ENCODE measurements around the gene TARS2. TPM values are rescaled to one million over a fixed set of nuclear protein-coding genes. Genes with fewer than 3 reads are reported as not detected.
A peak's percentile ranks its signal among the peaks of the same experiment; 100 is the strongest.

The TARS2 gene
- total RNA-seq, 1 donor from 2014 or later: 50.7 TPM

DNA sequence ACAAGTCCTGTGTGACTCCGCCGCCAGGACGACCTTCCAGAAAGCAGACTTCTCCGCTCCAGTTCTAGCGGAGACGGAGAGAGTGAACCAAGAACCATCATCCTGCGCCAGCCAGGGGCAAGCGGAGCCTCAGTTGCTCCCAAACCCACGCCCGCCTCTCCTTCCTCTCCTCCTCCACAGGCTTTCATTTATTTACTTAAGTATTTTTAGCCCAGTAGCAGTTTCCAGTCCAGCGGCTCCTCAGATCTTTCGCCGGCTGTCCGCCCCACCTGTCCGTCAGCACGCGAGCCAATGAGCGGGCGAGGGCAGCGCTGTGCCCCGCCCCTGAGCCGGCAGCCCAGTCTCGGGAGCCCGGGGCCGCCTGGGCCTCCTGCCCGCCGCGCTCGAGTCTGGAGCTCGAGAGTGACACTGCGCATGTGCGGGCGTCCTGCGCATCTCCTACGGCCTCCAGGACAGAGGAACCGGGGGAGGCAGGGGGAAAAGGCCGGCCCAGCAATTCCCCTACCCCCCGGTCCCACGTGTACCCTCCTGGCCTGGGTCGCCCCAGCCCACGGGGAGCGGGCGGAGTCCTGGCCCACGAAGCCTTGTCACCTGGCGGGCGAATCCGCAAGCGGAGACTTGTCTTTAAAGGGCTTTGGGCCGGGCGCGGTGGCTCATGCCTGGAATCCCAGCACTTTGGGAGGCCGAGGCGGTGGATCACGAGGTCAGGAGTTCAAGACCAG lies 28.3 kb downstream of the TARS2 start, which contains the start of gene FALEC:
FALEC (plus strand) TSS at position 425 of the 722 bp plus-strand sequence.
- H3K4me3 Mint-ChIP-seq: peak within 1 kb of the TSS; percentile 95
- H3K27ac Mint-ChIP-seq: peak within 1 kb of the TSS; percentile 83
- no peaks in the 10 kb centered on the region for H3K36me3 Mint-ChIP-seq (ENCODE audit: low read depth)
- H3K27me3 Mint-ChIP-seq: no peaks in the 10 kb centered on the region
- no peaks in the 10 kb centered on the region for H3K9me3 Mint-ChIP-seq
- H3K4me1 Mint-ChIP-seq: peaks cover 27% of the 10 kb centered on the region
- ChIA-PET CTCF (interaction anchor here (1.1 to 2.0 kb wide), 4 partner anchors 28 to 50 kb away, joined by 3 to 8 read pairs (median 4); partner anchors contain the start of gene TARS2), POLR2A (interaction anchor here (0.5 to 4.2 kb wide), 15 partner anchors 14 to 731 kb away, joined by 3 to 41 read pairs (median 5); partner anchors contain the start of genes APH1A, ENSA, MCL1 and TARS2)
- intact Hi-C loops (cut with micrococcal nuclease): loop anchor here (1.0 to 5.0 kb wide), 4 partner anchors 17 to 258 kb away; partner anchors contain the start of genes CA14 and TARS2
- ATAC-seq (ENCODE audit: low read depth): peak; percentile 98
- peak; percentile 93 for DNase-seq
- TF ChIP-seq, protein P1, sequence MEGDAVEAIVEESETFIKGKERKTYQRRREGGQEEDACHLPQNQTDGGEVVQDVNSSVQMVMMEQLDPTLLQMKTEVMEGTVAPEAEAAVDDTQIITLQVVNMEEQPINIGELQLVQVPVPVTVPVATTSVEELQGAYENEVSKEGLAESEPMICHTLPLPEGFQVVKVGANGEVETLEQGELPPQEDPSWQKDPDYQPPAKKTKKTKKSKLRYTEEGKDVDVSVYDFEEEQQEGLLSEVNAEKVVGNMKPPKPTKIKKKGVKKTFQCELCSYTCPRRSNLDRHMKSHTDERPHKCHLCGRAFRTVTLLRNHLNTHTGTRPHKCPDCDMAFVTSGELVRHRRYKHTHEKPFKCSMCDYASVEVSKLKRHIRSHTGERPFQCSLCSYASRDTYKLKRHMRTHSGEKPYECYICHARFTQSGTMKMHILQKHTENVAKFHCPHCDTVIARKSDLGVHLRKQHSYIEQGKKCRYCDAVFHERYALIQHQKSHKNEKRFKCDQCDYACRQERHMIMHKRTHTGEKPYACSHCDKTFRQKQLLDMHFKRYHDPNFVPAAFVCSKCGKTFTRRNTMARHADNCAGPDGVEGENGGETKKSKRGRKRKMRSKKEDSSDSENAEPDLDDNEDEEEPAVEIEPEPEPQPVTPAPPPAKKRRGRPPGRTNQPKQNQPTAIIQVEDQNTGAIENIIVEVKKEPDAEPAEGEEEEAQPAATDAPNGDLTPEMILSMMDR (IDR thresholded peaks at IDR 0.05): no peak

DNA sequence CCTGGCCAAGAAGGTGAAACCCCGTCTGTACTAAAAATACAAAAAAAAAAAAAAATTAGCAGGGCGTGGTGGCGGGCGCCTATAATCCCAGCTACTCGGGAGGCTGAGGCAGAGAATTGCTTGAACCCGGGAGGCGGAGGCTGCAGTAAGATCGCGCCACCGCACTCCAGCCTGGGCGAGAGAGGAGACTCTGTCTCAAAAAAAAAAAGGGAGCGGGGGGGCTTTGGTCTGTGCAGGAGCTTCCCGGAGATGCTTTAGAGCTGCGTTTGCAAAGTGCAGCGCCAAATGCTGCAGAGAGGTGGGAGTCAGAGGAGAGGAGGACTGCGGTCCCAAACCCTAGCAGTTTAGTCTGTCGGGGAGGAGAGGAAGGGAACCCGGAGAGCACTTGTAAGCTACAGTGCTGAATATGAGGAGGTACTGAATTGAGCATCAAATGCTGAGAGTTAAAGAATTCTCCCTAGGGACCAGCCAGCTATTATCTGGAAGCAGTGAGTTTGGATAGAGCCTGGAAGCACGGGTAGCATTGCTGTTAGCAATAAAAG lies 28.9 kb downstream of the TARS2 start:
- CTCF ChIA-PET: interaction anchor here (0.8 to 2.0 kb wide), 6 partner anchors 17 to 260 kb away, joined by 3 to 8 read pairs (median 4); partner anchors contain the start of gene TARS2

GRCh38 chr1:150516616-150517015 lies 29.4 kb downstream of the TARS2 start:
- no peak for ATAC-seq (ENCODE audit: low read depth)
- Mint-ChIP-seq H3K36me3 (ENCODE audit: low read depth) (no peaks in the 10 kb centered on the region), H3K9me3 (no peaks in the 10 kb centered on the region), H3K4me3 (peak overlapping the region; percentile 95), H3K27me3 (no peaks in the 10 kb centered on the region), H3K27ac (peak overlapping the region; percentile 61), H3K4me1 (peaks cover 27% of the 10 kb centered on the region)
- DNase-seq: no peak
- ChIA-PET POLR2A (interaction anchor here (0.5 to 4.2 kb wide), 12 partner anchors 15 to 248 kb away, joined by 3 to 41 read pairs (median 8); partner anchors contain the start of genes APH1A, MCL1 and TARS2), CTCF (interaction anchor here (0.8 to 2.0 kb wide), 4 partner anchors 16 to 260 kb away, joined by 3 to 8 read pairs (median 4); no protein-coding TSS in a partner anchor)
- TF ChIP-seq, protein P1 (IDR thresholded peaks at IDR 0.05): no peak
- intact Hi-C loops (cut with micrococcal nuclease): loop anchor here (5.0 kb wide), 2 partner anchors 46 to 259 kb away; partner anchors contain the start of gene CA14

More for the DNA sequence above, 28.9 kb downstream of the TARS2 start:
- ATAC-seq (ENCODE audit: low read depth): no peak
- Mint-ChIP-seq H3K36me3 (ENCODE audit: low read depth) (no peaks in the 10 kb centered on the region), H3K9me3 (no peaks in the 10 kb centered on the region), H3K4me1 (peaks cover 27% of the 10 kb centered on the region), H3K27me3 (no peaks in the 10 kb centered on the region), H3K4me3 (peak overlapping the region; percentile 95), H3K27ac (peak overlapping the region; percentile 61)
- DNase-seq: no peak
- POLR2A ChIA-PET: interaction anchor here (0.6 to 4.2 kb wide), 15 partner anchors 15 to 730 kb away, joined by 3 to 41 read pairs (median 5); partner anchors contain the start of genes APH1A, ENSA, MCL1 and TARS2
- TF ChIP-seq, protein P1 (IDR thresholded peaks at IDR 0.05): no peak
- intact Hi-C loops (cut with micrococcal nuclease): loop anchor here (5.0 kb wide), 2 partner anchors 46 to 259 kb away; partner anchors contain the start of gene CA14

DNA sequence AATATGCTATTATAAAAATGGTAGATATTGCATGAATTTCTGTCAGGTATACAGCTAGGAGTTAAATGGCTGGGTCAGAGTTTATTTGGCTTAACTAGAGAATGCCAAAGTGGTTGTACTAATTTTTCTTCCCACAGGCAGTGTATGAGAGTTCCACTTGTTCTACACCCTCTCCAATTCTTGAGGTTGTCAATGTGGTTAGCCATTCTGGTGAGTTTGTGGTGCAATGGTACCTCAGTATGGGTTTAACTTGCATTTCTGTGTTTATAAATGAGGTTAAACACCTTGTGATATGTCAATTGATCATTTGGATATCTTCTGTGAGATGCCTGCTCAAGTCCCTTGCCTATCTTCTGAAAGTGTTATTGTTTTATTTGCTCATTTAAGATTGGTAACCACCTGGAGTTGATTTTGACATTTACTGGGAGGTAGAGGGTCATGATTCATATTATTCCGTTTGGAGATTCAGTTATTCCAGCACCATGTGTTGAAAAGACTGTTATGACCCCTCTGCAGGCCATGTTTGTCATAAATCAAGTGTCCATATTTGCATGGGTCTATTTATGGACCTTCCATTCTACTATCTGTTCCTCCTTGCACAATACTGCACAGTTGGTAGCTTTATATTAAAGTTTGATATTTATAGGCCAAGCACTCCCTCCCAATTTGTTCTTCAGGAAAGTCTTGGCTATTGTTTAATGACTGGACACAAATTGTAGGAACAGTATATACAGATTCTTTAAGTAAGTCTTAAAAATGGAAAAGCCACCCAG lies 34.2 kb downstream of the TARS2 start:
- ChIA-PET CTCF (interaction anchor here (1.7 kb wide), 1 partner anchor 265 kb away, joined by 3 read pairs; no protein-coding TSS in a partner anchor), POLR2A (no interaction called here)
- TF ChIP-seq, protein P1 (IDR thresholded peaks at IDR 0.05): no peak
- Mint-ChIP-seq H3K27me3 (no peaks in the 10 kb centered on the region), H3K4me3 (no peak overlapping the region), H3K4me1 (peaks cover 15% of the 10 kb centered on the region), H3K36me3 (ENCODE audit: low read depth) (no peaks in the 10 kb centered on the region), H3K27ac (no peak overlapping the region), H3K9me3 (no peaks in the 10 kb centered on the region)
- DNase-seq (no peak), ATAC-seq (ENCODE audit: low read depth) (no peak)
- intact Hi-C loops (cut with micrococcal nuclease): no loop called here

All from activated B cell treated with CpG ODN at 0.5 μM for 24 hours (primary cell).